OCI-LY7 (cell line): ENCODE measurements around the gene ELAVL2.

Experiments
- EZH2phosphoT487 ChIP-seq: fragments of 200-600 bp; sonication (generic); IDR thresholded peaks from 2 replicates; pipeline ENCODE4 v1.6.1; 2018; ENCODE audit warnings: low read depth, borderline replicate concordance, mild to moderate bottlenecking, mixed run types, antibody characterized with exemption, low read length, moderate library complexity, mixed read lengths
- TF ChIP-seq, protein P1 (sequence below): fragments of 200-600 bp; sonication (generic); conservative IDR thresholded peaks from 2 replicates; pipeline ENCODE4 v1.5.1; 2014; ENCODE audit warnings: mild to moderate bottlenecking, antibody characterized with exemption, low read length, moderate library complexity, mixed read lengths

DNA sequence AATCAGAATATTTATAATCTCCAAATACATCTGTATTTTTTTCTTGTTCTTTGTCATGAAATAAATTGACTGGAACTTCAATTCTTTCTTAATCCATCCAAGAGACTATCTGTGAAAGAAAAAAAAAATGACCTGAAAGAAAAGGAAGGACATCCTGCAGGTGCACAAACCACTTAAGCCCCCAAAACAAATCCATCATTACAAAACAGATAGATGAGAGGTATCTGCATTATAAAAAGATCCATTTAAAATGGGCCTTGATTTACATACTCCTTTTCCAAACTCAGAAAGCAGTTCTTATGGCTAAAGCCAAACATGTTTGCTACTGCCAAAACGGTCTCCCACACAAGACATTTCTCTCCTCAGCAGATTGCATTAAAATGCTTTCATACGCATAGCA is 85.5 kb downstream of the ELAVL2 start:
- TF ChIP-seq, protein P1, sequence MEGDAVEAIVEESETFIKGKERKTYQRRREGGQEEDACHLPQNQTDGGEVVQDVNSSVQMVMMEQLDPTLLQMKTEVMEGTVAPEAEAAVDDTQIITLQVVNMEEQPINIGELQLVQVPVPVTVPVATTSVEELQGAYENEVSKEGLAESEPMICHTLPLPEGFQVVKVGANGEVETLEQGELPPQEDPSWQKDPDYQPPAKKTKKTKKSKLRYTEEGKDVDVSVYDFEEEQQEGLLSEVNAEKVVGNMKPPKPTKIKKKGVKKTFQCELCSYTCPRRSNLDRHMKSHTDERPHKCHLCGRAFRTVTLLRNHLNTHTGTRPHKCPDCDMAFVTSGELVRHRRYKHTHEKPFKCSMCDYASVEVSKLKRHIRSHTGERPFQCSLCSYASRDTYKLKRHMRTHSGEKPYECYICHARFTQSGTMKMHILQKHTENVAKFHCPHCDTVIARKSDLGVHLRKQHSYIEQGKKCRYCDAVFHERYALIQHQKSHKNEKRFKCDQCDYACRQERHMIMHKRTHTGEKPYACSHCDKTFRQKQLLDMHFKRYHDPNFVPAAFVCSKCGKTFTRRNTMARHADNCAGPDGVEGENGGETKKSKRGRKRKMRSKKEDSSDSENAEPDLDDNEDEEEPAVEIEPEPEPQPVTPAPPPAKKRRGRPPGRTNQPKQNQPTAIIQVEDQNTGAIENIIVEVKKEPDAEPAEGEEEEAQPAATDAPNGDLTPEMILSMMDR: no peak
- no peak for TF ChIP-seq EZH2phosphoT487
